T-helper 9 cell (primary cell): ENCODE results near the gene HEYL.

ENCODE experiments used
- DNase-seq: peaks from one replicate; pipeline ENCODE4 v3.0.0-alpha.2; 2020
- total RNA-seq, 2 donors: gene quantifications; one replicate each; lab custom pipeline; 2026; lab: John Stamatoyannopoulos, UW

Gene HEYL
- total RNA-seq, result 0.35 to 0.48 reads per million in 2 donors

- peak; percentile 36 for DNase-seq
Measured at GRCh38 chr1:39639305-39640130, at the start of gene HEYL. TSS of gene HEYL (minus strand) at chr1:39639643. CDS start at chr1:39639625, 18 bp downstream.

- DNase-seq, result no peak
Measured at GRCh38 chr1:39689214-39689613, 49.8 kb upstream of the HEYL start.

GRCh38 chr1:39688706-39689105 is 49.3 kb upstream of the HEYL start:
- DNase-seq, result no peak

DNA sequence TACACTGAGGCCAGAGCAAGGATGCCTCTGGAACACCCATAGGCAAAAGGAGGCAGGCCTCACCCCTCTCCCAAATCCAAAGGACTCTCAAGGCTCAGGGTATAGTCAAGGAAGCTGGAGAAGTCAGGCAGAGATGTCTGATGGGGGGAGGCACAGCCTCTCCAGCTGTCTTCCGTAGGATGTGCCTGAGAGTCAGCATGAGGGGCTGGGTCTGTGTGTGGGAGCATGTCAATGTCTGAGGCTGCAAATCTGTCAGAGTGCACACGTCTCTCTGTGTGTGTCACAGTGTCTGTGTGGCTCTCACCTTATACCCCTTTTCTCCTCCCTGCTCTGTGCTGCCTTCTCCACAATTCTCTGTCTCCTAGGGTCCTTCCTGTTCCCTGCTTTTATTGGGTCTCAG is 47.8 kb upstream of the HEYL start:
- DNase-seq, result no peak

GRCh38 chr1:39685071-39685470 is 45.6 kb upstream of the HEYL start:
- no peak for DNase-seq

DNA sequence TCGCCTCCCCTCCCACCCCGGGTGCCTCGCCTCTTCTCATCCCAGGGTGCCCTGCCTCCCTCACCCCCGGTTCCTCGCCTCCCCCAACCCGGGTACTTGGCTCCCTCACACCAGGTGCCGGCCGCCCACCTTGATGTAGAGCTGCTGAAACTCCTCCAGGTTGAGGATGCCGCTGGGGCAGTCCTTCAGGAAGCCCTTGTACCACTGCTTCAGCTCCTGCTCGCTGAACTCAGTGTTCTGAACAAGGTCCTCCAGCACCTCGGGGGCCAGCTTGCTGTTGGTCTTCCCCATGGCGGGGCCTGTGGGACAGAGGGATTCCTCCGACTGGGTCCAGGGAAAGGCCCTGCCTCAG is 44.8 kb upstream of the HEYL start:
- DNase-seq, result no peak

GRCh38 chr1:39683591-39684312 is 44.3 kb upstream of the HEYL start:
- DNase-seq, result peak; percentile 43

DNA sequence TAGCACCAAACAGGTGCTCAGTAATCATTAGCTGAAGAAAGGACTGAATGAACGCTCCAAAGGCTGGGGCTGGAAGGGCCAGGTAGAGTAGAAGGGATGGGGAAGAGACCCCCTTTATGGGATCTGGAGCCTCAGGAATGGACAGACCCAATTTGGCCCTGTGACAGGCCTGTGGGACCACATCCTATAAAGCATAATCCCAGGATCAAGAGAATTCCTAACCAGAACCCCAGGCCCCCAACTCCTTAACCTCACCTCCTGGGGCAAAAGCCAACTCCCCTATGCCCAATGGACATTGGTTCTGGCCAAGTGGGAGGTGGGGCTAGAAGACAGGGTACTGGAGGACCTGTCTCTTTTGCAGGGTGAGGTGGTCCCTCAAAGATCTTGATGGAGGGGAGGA is 42.6 kb upstream of the HEYL start:
- DNase-seq, result no peak

- DNase-seq, result no peak
Measured at GRCh38 chr1:39681294-39681693, 41.9 kb upstream of the HEYL start.

GRCh38 chr1:39680751-39681150 is 41.3 kb upstream of the HEYL start:
- no peak for DNase-seq

DNA sequence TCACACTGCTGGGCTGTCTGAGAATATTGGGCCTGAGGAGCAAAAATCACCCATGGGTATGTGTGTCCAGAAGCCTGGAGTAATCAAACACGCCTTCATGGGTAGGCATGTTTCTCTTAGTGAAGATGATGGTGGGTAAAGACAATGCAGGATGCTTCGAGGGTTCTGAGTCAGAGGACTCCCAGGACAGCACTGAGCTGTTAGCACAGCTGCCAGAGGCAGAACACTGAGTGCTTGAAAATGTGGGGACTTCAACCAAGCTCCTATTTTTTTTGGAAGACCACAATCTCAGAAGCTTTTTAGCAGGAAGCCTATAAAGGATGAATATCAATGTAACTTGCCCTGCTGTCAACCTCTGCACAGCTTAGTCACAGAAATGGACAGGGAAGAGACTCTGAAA is 40.4 kb upstream of the HEYL start:
- no peak for DNase-seq

DNA sequence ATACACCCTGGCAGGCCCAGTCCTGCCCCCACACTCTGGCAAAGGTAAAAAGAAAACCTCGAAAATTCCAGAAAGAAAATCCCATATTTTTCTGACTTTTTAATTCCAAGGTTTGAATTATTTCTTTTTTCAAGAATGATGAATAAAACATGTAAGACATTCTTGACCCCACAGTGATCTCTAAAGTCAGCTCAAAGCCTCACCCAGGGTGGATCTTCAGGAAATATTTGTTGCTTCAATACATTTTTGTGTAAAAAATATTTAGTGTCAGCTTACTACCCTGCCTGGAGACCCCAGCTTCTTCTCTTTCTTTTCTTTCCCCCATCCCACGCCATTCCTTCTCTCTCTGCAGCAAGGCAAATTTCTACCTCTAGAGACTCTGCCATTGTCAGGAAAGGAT is 39.4 kb upstream of the HEYL start:
- DNase-seq, result no peak

DNA sequence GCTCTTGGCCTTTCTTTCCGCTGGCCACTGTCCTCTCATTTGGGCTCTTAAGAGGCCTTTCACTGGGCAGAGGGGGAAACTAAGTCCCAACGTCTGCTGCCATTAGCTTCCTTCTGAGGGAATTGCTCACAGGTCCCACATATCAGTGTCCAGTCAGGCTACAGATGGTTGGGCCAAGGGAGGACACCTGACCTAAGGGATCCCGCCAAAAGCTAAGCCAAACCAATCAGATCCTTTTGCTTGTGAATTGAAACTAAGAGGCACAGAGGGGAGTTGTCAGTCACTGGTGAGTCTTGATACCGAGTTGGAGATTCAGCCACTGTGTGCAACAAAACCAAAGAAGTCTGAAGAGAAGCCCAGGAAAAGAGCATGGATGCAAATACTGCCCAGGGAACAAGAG is 38.2 kb upstream of the HEYL start:
- no peak for DNase-seq

GRCh38 chr1:39676948-39677548 is 37.6 kb upstream of the HEYL start:
- DNase-seq, result no peak

DNA sequence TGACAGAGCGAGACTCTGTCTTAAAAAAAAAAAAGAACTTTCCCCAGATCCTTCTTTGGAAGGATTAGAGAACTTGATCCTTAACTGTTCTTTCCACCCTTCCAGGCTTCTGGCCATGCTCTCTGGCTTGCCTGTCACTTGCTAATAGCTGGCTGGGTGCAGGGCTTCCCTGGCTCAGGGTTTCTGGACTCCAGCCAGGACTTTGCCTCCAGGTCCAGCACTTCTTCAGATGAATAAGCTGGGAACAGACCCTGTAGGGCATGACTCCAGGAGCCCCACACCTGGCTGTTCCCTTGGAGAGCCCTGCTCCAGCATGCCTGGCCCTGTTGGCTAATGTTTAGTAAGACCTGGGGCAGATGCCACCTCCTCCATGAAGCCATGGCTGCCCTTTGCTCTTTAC is 35.8 kb upstream of the HEYL start:
- no peak for DNase-seq

DNA sequence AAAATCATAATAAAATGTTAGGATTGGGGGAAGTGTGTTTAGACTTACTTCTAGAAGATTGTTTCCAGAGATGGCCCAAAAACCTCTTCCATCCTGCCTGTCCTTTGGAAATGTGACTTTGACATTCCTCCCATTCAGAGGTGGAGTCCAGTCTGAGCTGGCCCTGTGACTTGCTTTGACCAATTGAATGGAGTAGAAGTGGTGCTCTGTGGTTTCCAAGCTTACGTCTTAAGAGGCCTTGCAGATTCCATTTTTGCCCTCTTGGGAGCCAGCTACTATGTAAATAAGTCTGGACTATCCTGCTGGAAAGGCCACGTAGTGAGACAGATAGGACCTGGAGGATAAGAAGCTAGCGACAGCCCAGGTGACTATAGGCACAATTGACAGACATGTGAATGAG is 33.8 kb upstream of the HEYL start:
- no peak for DNase-seq

GRCh38 chr1:39672551-39672947 is 33.1 kb upstream of the HEYL start:
- no peak for DNase-seq

GRCh38 chr1:39671793-39672550 is 32.5 kb upstream of the HEYL start, which contains the start of gene NT5C1A:
TSS of gene NT5C1A (minus strand) at chr1:39672107. CDS start at chr1:39672038, 69 bp downstream.
- DNase-seq, result no peak

DNA sequence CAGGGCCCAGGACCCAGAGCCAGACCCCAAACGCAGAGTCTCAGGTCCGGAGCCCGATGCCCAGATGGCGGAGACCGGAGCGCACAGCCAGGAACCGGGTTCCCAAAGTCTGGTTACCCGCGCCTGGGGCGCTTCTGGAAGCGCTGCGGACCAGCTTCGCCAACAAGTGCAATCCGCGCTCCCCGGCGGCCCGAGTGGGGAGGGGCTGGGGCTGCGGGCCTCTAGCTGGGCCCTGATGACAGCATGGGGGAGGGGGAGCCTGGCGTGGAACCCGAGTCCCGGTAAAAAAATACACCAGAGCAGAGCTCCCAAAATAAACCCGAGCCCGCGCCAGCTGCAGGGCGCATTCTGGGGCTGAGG is 32.0 kb upstream of the HEYL start:
- no peak for DNase-seq

DNA sequence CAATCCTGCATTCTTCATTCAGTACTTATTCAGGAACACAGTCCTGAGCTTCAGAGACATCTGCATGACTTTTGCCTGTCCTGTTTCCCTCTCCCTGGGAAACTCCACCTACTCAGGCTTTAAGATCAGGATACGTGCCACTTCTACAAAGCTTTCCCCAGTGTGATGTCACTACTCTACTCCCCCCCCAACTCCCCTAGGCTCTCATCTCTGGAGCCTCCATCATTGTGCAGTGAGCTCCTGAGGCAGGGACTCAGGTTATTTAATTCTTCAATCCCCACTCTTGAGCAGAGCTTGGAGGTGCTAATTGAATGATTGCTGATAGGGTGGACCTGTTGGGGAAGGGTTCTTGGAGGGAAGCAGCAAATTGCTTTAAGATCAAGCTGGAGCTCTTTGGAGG is 31.2 kb upstream of the HEYL start:
- no peak for DNase-seq

GRCh38 chr1:39668894-39669293 is 29.5 kb upstream of the HEYL start:
- DNase-seq, result no peak

GRCh38 chr1:39668111-39668510 is 28.7 kb upstream of the HEYL start:
- DNase-seq, result no peak

DNA sequence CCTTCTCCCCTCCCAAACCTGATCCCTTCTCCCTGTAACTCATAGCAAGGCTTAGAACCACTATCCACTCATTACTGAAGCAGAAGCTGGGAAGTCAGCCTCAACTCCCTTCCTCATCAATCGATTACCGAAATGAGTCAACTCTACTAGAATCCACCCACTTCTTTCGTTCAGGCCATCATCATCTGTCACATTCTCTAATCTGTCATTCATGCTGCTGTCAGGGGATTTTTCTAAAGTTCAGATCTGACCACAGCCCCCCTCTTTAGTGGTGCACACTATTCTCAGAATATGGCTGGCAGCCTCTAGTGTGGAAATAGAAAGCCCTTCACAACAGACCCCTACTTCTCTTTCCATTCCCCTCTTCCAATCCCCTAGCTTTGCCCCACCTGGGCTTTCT is 27.3 kb upstream of the HEYL start:
- DNase-seq, result no peak
